ENCODE measurements around the gene MT1G. TPM values are rescaled to one million over a fixed set of nuclear protein-coding genes. Genes with fewer than 3 reads are reported as not detected.
A peak's percentile ranks its signal among the peaks of the same experiment; 100 is the strongest.

MT1G gene
- total and polyA plus RNA-seq, 3 experiments from 2014 or later: 41.0 to 46.8 TPM; not detected in 1

DNA sequence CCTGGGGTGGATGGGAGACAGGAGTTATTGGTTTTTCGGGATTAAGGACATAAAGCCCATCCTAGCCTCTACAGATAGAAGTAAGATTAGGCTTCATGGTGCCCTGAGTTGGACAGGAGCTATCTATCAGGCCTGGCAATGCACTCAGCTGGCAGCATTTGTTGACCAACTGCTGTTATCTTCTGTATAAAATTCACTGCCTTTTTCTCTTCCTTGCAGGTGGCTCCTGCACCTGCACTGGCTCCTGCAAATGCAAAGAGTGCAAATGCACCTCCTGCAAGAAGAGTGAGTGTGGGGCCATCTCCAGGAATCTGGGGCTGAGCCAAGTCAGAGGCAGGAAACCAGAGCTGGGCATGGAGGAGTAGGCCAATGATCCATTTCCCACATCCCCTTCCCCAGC is 28.8 kb downstream of the MT1G start:
- Mint-ChIP-seq H3K4me3 (no peak overlapping the region), H3K27ac (no peak overlapping the region), H3K27me3 (peaks cover 50 to 66% of the 10 kb centered on the region in 2 donors), H3K4me1 (peaks cover 33 to 56% (median 48%) of the 10 kb centered on the region in 3 donors), H3K9me3 (no peaks in the 10 kb centered on the region), H3K36me3 (no peaks in the 10 kb centered on the region)
- no peak for DNase-seq
- POLR2A ChIA-PET: no interaction called here
- H3K36me3 ChIP-seq (ENCODE audit: insufficient read depth, low read length): no peaks in the 10 kb centered on the region
- no peak overlapping the region for H3K4me3 ChIP-seq (ENCODE audit: low read length)
- peaks cover 52% of the 10 kb centered on the region for H3K27me3 ChIP-seq (ENCODE audit: insufficient read depth, low read length, poor library complexity, severe bottlenecking)
- peaks cover 30% of the 10 kb centered on the region for H3K4me1 ChIP-seq (ENCODE audit: insufficient read depth, low read length)
- no peak overlapping the region for H3K27ac ChIP-seq (ENCODE audit: low read depth, low read length)
- H3K9me3 ChIP-seq (ENCODE audit: low read length): no peaks in the 10 kb centered on the region
- CTCF ChIA-PET: interaction anchor here (1.8 kb wide), 1 partner anchor 15 kb away, joined by 4 read pairs; no protein-coding TSS in a partner anchor

GRCh38 chr16:56637814-56638750 is 29.8 kb downstream of the MT1G start, which contains the start of gene MT1A:
MT1A (plus strand) TSS chr16:56638666; CDS start chr16:56638739, 73 bp downstream.
- ChIA-PET POLR2A (no interaction called here), CTCF (interaction anchor here (1.8 kb wide), 1 partner anchor 14 kb away, joined by 4 read pairs; no protein-coding TSS in a partner anchor)
- H3K4me1 ChIP-seq (ENCODE audit: insufficient read depth, low read length): peaks cover 23% of the 10 kb centered on the region
- Mint-ChIP-seq H3K4me3 (peak within 1 kb of the TSS; percentile 19 to 82 (median 54)), H3K27me3 (peaks cover 60 to 76% of the 10 kb centered on the region in 2 donors), H3K9me3 (no peaks in the 10 kb centered on the region), H3K4me1 (peaks cover 24 to 48% (median 39%) of the 10 kb centered on the region in 3 donors), H3K36me3 (no peaks in the 10 kb centered on the region), H3K27ac (no peak within 1 kb of the TSS)
- no peak within 1 kb of the TSS for H3K4me3 ChIP-seq (ENCODE audit: low read length)
- H3K36me3 ChIP-seq (ENCODE audit: insufficient read depth, low read length): no peaks in the 10 kb centered on the region
- peaks cover 62% of the 10 kb centered on the region for H3K27me3 ChIP-seq (ENCODE audit: insufficient read depth, low read length, poor library complexity, severe bottlenecking)
- DNase-seq: no peak
- no peak within 1 kb of the TSS for H3K27ac ChIP-seq (ENCODE audit: low read depth, low read length)
- H3K9me3 ChIP-seq (ENCODE audit: low read length): no peaks in the 10 kb centered on the region

DNA sequence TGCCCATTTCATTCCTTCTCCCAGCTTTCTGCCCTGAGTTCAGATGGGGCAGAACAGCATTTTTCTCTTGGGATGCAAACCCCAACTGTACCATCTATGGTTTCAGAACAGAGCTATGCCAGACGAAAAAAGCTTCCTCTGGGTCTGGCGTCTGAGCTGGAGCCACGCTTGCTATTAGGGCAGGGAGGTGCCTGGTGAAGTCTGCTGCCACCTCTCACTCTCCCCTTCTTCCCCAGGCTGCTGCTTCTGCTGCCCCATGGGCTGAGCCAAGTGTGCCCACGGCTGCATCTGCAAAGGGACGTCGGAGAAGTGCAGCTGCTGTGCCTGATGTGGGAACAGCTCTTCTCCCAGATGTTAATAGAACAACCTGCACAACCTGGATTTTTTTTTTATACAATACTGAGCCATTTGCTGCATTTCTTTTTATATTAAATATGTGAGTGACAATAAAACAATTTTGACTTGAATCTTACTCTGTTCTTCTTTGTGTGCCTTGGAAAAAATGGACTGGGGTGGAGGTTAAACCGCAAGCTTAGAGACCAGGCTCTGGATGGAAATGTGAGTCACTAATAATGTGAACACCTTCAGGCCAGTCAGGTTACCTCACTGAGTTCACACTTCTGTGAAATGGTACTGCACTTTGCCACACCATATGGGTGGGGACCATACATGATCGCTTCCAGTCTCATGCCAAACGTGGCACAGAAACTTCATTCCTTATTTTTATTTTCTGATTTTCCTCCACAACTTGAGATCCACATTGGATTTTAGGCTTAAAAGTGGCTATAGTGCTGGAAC is 31.1 kb downstream of the MT1G start:
- ChIA-PET CTCF (interaction anchor here (1.0 kb wide), 1 partner anchor 60 kb away, joined by 3 read pairs; no protein-coding TSS in a partner anchor), POLR2A (interaction anchor here (0.7 to 0.9 kb wide), 2 partner anchors 11 to 20 kb away, joined by 3 to 14 read pairs; partner anchors contain the start of gene MT1E)
- Histone ChIP-seq H3K9me3 (ENCODE audit: low read length) (no peaks in the 10 kb centered on the region), H3K27me3 (ENCODE audit: insufficient read depth, low read length, poor library complexity, severe bottlenecking) (peaks cover 72% of the 10 kb centered on the region), H3K36me3 (ENCODE audit: insufficient read depth, low read length) (no peaks in the 10 kb centered on the region), H3K4me1 (ENCODE audit: insufficient read depth, low read length) (peaks cover 24% of the 10 kb centered on the region), H3K4me3 (ENCODE audit: low read length) (no peak overlapping the region), H3K27ac (ENCODE audit: low read depth, low read length) (no peak overlapping the region)
- H3K9me3 Mint-ChIP-seq: no peaks in the 10 kb centered on the region
- peak overlapping the region in 1 of 8 donors; percentile 20 for H3K27ac Mint-ChIP-seq
- peak overlapping the region in 3 of 7 donors; percentile 4 to 80 (median 11) for H3K4me3 Mint-ChIP-seq
- no peaks in the 10 kb centered on the region for H3K36me3 Mint-ChIP-seq
- H3K27me3 Mint-ChIP-seq: peaks cover 67 to 88% of the 10 kb centered on the region in 2 donors
- peaks cover 23 to 47% (median 34%) of the 10 kb centered on the region in 3 donors for H3K4me1 Mint-ChIP-seq
- DNase-seq: no peak

DNA sequence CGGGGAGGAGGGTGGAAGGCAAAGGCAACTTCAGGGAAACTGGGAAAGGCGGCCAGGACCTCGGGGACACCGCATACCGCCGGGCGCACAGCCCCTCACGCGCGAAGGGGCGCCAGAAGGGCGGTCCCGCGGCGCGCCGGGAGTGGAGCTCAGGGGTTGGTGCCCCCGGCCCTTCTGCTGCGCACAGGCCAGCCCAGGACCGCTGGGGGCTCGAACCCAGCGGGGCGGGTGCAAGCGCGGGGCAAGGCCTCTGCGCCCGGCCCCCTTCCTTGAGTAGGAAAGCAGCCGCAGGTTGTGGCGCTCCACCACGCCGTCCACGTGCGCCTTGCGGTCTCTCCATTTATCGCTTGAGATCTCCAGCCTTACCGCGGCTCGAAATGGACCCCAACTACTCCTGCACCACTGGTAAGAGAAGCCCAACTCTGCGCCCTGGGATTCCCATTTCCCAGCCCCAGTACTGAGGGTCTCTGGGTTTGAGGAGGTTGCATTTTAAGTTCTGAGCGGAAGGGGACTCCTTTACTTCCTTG is 32.4 kb downstream of the MT1G start:
- DNase-seq: no peak
- CTCF ChIA-PET: interaction anchor here (1.5 to 2.8 kb wide), 2 partner anchors 8 to 25 kb away, joined by 4 to 11 read pairs; no protein-coding TSS in a partner anchor
- Histone ChIP-seq H3K4me1 (ENCODE audit: insufficient read depth, low read length) (peaks cover 27% of the 10 kb centered on the region), H3K36me3 (ENCODE audit: insufficient read depth, low read length) (no peaks in the 10 kb centered on the region), H3K27me3 (ENCODE audit: insufficient read depth, low read length, poor library complexity, severe bottlenecking) (peaks cover 79% of the 10 kb centered on the region), H3K4me3 (ENCODE audit: low read length) (peak overlapping the region; percentile 11), H3K9me3 (ENCODE audit: low read length) (no peaks in the 10 kb centered on the region), H3K27ac (ENCODE audit: low read depth, low read length) (no peak overlapping the region)
- H3K4me3 Mint-ChIP-seq: peak overlapping the region in 6 of 7 donors; percentile 38 to 87 (median 62)
- H3K4me1 Mint-ChIP-seq: peaks cover 25 to 50% (median 33%) of the 10 kb centered on the region in 3 donors
- H3K27ac Mint-ChIP-seq: peak overlapping the region in 1 of 8 donors; percentile 39
- H3K27me3 Mint-ChIP-seq: peaks cover 78 to 92% of the 10 kb centered on the region in 2 donors
- no peaks in the 10 kb centered on the region for H3K9me3 Mint-ChIP-seq
- no peaks in the 10 kb centered on the region for H3K36me3 Mint-ChIP-seq
- POLR2A ChIA-PET: no interaction called here

DNA sequence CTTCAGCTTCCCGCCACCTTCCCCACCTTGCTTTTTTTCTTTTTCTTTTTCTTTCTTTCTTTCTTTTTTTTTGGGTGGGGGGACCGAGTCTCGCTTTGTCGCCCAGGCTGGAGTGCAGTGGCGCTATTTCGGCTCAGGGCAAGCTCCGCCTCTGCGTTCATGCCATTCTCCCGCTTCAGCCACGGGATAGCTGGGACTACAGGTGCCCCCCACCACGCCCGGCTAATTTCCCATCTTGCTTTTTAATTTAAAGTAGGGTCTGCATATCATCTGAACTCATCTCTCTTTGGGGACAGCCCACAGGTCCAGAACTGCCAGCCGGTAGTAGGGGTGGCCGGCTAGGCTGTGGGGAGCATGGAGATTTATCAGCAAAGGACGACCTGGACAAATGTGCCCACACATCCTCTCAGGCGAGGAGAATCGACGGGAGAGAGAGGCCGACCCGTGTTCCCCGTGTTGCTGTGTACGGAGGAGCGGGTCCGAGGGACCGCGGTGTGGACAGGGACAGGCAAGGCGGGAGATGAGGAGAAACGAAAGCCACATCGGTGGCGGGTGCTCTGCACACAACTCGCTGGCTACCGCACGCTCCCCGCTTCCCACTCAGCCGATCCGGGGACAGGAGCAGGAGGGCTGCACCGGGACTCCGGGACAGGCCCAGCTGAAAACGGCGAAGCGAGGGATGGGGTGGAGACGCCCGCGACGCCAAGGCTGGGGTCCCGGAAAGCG is 33.0 kb downstream of the MT1G start:
- Histone ChIP-seq H3K9me3 (ENCODE audit: low read length) (no peaks in the 10 kb centered on the region), H3K27me3 (ENCODE audit: insufficient read depth, low read length, poor library complexity, severe bottlenecking) (peaks cover 78% of the 10 kb centered on the region), H3K27ac (ENCODE audit: low read depth, low read length) (no peak overlapping the region), H3K4me1 (ENCODE audit: insufficient read depth, low read length) (peaks cover 27% of the 10 kb centered on the region), H3K4me3 (ENCODE audit: low read length) (peak overlapping the region; percentile 11), H3K36me3 (ENCODE audit: insufficient read depth, low read length) (no peaks in the 10 kb centered on the region)
- H3K4me3 Mint-ChIP-seq: peak overlapping the region in 6 of 7 donors; percentile 41 to 87 (median 66)
- H3K9me3 Mint-ChIP-seq: no peaks in the 10 kb centered on the region
- peaks cover 25 to 50% (median 33%) of the 10 kb centered on the region in 3 donors for H3K4me1 Mint-ChIP-seq
- ChIA-PET CTCF (interaction anchor here (1.5 to 2.8 kb wide), 2 partner anchors 9 to 24 kb away, joined by 4 to 11 read pairs; no protein-coding TSS in a partner anchor), POLR2A (interaction anchor here (0.6 kb wide), 1 partner anchor 19 kb away, joined by 14 read pairs; no protein-coding TSS in a partner anchor)
- H3K27me3 Mint-ChIP-seq: peaks cover 80 to 92% of the 10 kb centered on the region in 2 donors
- DNase-seq: no peak
- H3K36me3 Mint-ChIP-seq: no peaks in the 10 kb centered on the region
- H3K27ac Mint-ChIP-seq: peak overlapping the region in 2 of 8 donors; percentile 43 to 66

GRCh38 chr16:56633535-56633934 is 34.3 kb downstream of the MT1G start:
- no peak for DNase-seq
- H3K36me3 Mint-ChIP-seq: no peaks in the 10 kb centered on the region
- peaks cover 24 to 48% (median 30%) of the 10 kb centered on the region in 3 donors for H3K4me1 Mint-ChIP-seq
- no peak overlapping the region for H3K4me3 ChIP-seq (ENCODE audit: low read length)
- H3K27ac Mint-ChIP-seq: no peak overlapping the region
- H3K4me3 Mint-ChIP-seq: peak overlapping the region in 1 of 7 donors; percentile 6
- peaks cover 65% of the 10 kb centered on the region for H3K27me3 ChIP-seq (ENCODE audit: insufficient read depth, low read length, poor library complexity, severe bottlenecking)
- no peaks in the 10 kb centered on the region for H3K9me3 Mint-ChIP-seq
- no peaks in the 10 kb centered on the region for H3K36me3 ChIP-seq (ENCODE audit: insufficient read depth, low read length)
- H3K27me3 Mint-ChIP-seq: peaks cover 68 to 81% of the 10 kb centered on the region in 2 donors
- H3K4me1 ChIP-seq (ENCODE audit: insufficient read depth, low read length): peaks cover 27% of the 10 kb centered on the region
- CTCF ChIA-PET: interaction anchor here (2.8 kb wide), 1 partner anchor 10 kb away, joined by 11 read pairs; no protein-coding TSS in a partner anchor
- no peak overlapping the region for H3K27ac ChIP-seq (ENCODE audit: low read depth, low read length)
- POLR2A ChIA-PET: no interaction called here
- H3K9me3 ChIP-seq (ENCODE audit: low read length): no peaks in the 10 kb centered on the region

GRCh38 chr16:56632848-56633365 is 35.0 kb downstream of the MT1G start:
- Histone ChIP-seq H3K36me3 (ENCODE audit: insufficient read depth, low read length) (no peaks in the 10 kb centered on the region), H3K9me3 (ENCODE audit: low read length) (no peaks in the 10 kb centered on the region), H3K4me3 (ENCODE audit: low read length) (no peak overlapping the region), H3K4me1 (ENCODE audit: insufficient read depth, low read length) (peaks cover 26% of the 10 kb centered on the region), H3K27me3 (ENCODE audit: insufficient read depth, low read length, poor library complexity, severe bottlenecking) (peaks cover 59% of the 10 kb centered on the region), H3K27ac (ENCODE audit: low read depth, low read length) (no peak overlapping the region)
- no peak overlapping the region for H3K27ac Mint-ChIP-seq
- peaks cover 65 to 77% of the 10 kb centered on the region in 2 donors for H3K27me3 Mint-ChIP-seq
- ChIA-PET POLR2A (no interaction called here), CTCF (interaction anchor here (2.8 kb wide), 1 partner anchor 11 kb away, joined by 11 read pairs; no protein-coding TSS in a partner anchor)
- H3K4me1 Mint-ChIP-seq: peaks cover 21 to 43% (median 26%) of the 10 kb centered on the region in 3 donors
- H3K4me3 Mint-ChIP-seq: peak overlapping the region in 5 of 7 donors; percentile 20 to 69 (median 37)
- no peak for DNase-seq
- no peaks in the 10 kb centered on the region for H3K9me3 Mint-ChIP-seq
- H3K36me3 Mint-ChIP-seq: no peaks in the 10 kb centered on the region
